ENCODE results near the gene HNMT. TPM values are rescaled to one million over a fixed set of nuclear protein-coding genes. Genes with fewer than 3 reads are reported as not detected.
"Not testable (repeated sequence)": the region's sequence is repeated elsewhere in the genome, so short reads cannot be mapped to it uniquely, and the experiment has no call there.

Gene HNMT
- total RNA-seq, 1 donor from 2014 or later = not detected

GRCh38 chr2:138037090-138037489 is 72.8 kb downstream of the HNMT start:
- intact Hi-C loops (cut with micrococcal nuclease) = no loop called here

GRCh38 chr2:138040616-138041015 is 76.3 kb downstream of the HNMT start:
- intact Hi-C loops (cut with micrococcal nuclease) = no loop called here

- intact Hi-C loops (cut with micrococcal nuclease) = no loop called here
Observed at GRCh38 chr2:138042311-138042710, 78.0 kb downstream of the HNMT start.

GRCh38 chr2:138043588-138043987 is 79.3 kb downstream of the HNMT start:
- intact Hi-C loops (cut with micrococcal nuclease) = not testable (repeated sequence)

DNA sequence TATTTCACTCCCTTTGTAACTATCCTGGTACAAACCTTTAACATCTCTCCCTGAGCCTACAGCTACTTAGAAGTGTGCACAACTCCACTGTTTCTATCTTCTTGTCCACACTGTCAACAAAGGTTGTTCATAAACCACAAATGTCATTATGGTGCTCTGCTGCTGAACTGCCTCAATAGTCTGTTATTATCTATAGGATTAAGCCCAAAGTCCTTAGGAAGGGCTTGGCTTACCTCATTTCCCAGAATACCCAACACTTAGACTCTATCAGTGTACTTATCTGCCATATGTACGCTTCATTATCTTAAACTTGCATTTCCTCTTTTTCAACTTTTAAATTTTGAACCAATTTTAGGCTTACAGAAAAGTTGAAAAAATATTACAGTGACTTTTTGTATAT is 94.2 kb downstream of the HNMT start:
- intact Hi-C loops (cut with micrococcal nuclease) = no loop called here

GRCh38 chr2:138059487-138060300 is 95.4 kb downstream of the HNMT start:
- intact Hi-C loops (cut with micrococcal nuclease) = no loop called here

GRCh38 chr2:138060301-138060635 is 96.0 kb downstream of the HNMT start:
- intact Hi-C loops (cut with micrococcal nuclease) = no loop called here

DNA sequence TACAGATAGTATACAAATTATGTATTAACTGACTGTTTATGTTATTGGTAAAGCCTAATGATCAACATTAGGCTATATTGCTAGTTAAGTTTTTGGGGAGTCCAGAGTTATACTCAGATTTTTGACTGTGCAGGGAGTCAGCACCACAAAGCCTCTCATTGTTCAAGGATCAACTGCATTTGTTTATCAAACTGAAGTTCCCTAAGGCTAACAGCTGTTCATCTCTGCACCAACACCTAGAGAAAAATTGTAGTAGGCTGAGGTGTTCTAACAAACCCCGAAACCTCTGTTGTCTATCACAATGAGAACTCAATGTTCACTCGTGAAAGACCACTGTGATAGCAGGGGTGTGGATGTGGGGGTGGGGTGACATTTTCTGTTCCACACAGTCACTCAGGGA is 97.7 kb downstream of the HNMT start:
- intact Hi-C loops (cut with micrococcal nuclease) = no loop called here

- intact Hi-C loops (cut with micrococcal nuclease) = no loop called here
Observed at GRCh38 chr2:138063181-138063580, 98.9 kb downstream of the HNMT start.
